PC-9 (cell line): ENCODE results near the gene GPR35. TPM values are rescaled to one million over a fixed set of nuclear protein-coding genes. Genes with fewer than 3 reads are reported as not detected.

Experiments
- BruUV-seq: library from RNA; stranded (reverse); fragments of 400-500 nt; replicated peaks from 2 replicates; lab custom pipeline; 2021; lab: Mats Ljungman, UMichigan
- CTCF ChIA-PET: fragments of 300-600 bp; sonication (Branson Sonifier 250); formaldehyde crosslinking; loops from one replicate; lab custom pipeline; 2022; ENCODE audit warnings: antibody characterized with exemption; lab: Charles Lee
- POLR2A ChIA-PET: fragments of 300-600 bp; sonication (Branson Sonifier 250); formaldehyde crosslinking; loops from one replicate; lab custom pipeline; 2022; ENCODE audit warnings: antibody characterized with exemption; ENCODE audit not compliant: unreplicated experiment; lab: Charles Lee
- DNase-seq, 2 experiments: peaks; one replicate each; pipeline versions ENCODE4 v3.0.0 to v3.0.0-alpha.2; 2015 to 2022; ENCODE audit warnings: mixed read lengths in 1 of 2
- H2AFZ ChIP-seq: fragments of 200-600 bp; sonication (generic); 2 replicates; pipeline ENCODE4 v1.8.1; 2017; ENCODE audit warnings: antibody characterized with exemption
- H3F3A ChIP-seq: fragments of 200-600 bp; sonication (generic); 2 replicates; pipeline ENCODE4 v1.8.1; 2017; ENCODE audit warnings: antibody characterized with exemption, mild to moderate bottlenecking, low read depth; ENCODE audit not compliant: insufficient read depth
- H3K27ac ChIP-seq: fragments of 200-600 bp; sonication (generic); 2 replicates; pipeline ENCODE4 v1.6.1; 2016; ENCODE audit warnings: mixed run types
- H3K27me3 ChIP-seq: fragments of 200-600 bp; sonication (generic); 2 replicates; pipeline ENCODE4 v1.6.1; 2016; ENCODE audit warnings: low read depth, mixed run types; ENCODE audit not compliant: insufficient read depth
- H3K36me3 ChIP-seq: fragments of 200-600 bp; sonication (generic); 2 replicates; pipeline ENCODE4 v1.6.1; 2016; ENCODE audit warnings: low read depth, mixed run types
- H3K4me1 ChIP-seq: fragments of 200-600 bp; sonication (generic); replicated peaks from 2 replicates; pipeline ENCODE4 v1.6.1; 2016; ENCODE audit warnings: mixed run types; ENCODE audit not compliant: insufficient read depth
- H3K4me2 ChIP-seq: fragments of 200-600 bp; sonication (generic); 2 replicates; pipeline ENCODE4 v1.6.1; 2017; ENCODE audit warnings: mixed run types
- H3K4me3 ChIP-seq: fragments of 200-600 bp; sonication (generic); 2 replicates; pipeline ENCODE4 v1.6.1; 2016; ENCODE audit warnings: mixed run types
- H3K79me2 ChIP-seq: fragments of 200-600 bp; sonication (generic); 2 replicates; pipeline ENCODE4 v1.6.1; 2017; ENCODE audit warnings: low read depth, mixed run types
- H3K9me2 ChIP-seq: fragments of 200-600 bp; sonication (generic); 2 replicates; pipeline ENCODE4 v1.8.1; 2017; ENCODE audit warnings: mild to moderate bottlenecking; ENCODE audit not compliant: insufficient read depth
- H3K9me3 ChIP-seq: fragments of 200-600 bp; sonication (generic); 2 replicates; pipeline ENCODE4 v1.8.1; 2016; ENCODE audit warnings: low read depth; ENCODE audit not compliant: insufficient read depth
- H4K20me1 ChIP-seq: fragments of 200-600 bp; sonication (generic); 2 replicates; pipeline ENCODE4 v1.8.1; 2017; ENCODE audit not compliant: insufficient read depth
- EZH2 ChIP-seq: fragments of 200-600 bp; sonication (generic); IDR thresholded peaks from 2 replicates; pipeline ENCODE4 v1.8.0; 2017; ENCODE audit warnings: antibody characterized with exemption, low read depth
- intact Hi-C: fragments of 100-400 bp; cut with micrococcal nuclease; formaldehyde crosslinking; loops from one replicate; pipeline ENCODE4 v1.10.0; 2022; ENCODE audit not compliant: unreplicated experiment
- total RNA-seq: library from RNA; stranded (reverse); gene quantifications from 2 replicates; pipeline ENCODE4 v1.2.3, GENCODE V29; 2021
- TF ChIP-seq, protein P1 (sequence below): fragments of 200-600 bp; sonication (generic); conservative IDR thresholded peaks from 2 replicates; pipeline ENCODE4 v1.6.1; 2017; ENCODE audit warnings: mixed run types, antibody characterized with exemption, mild to moderate bottlenecking, moderate library complexity

Gene GPR35
- total RNA-seq, 1 experiment from 2014 or later, result 1.1 TPM

DNA sequence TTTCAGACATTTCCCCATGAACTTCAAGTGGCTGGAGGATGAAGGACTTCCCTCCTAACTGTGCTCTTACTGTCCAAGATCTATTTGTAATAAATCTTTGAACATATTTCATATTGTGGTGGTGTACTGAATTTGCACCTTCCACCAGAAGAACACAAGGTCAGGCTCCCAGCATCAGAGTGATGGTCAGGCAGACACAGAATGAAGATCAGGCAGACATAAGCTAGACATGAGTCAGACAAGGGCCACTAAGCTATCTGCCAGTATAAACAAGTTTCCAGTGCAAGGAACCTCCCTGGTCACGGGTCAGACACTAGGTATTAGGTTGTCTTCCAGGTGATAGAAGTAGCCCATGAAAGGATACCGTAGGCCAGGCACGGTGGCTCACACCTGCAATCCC, 37.4 kb downstream of the GPR35 start:
- DNase-seq, result no peak
- POLR2A ChIA-PET, result no interaction called here
- TF ChIP-seq, protein P1, sequence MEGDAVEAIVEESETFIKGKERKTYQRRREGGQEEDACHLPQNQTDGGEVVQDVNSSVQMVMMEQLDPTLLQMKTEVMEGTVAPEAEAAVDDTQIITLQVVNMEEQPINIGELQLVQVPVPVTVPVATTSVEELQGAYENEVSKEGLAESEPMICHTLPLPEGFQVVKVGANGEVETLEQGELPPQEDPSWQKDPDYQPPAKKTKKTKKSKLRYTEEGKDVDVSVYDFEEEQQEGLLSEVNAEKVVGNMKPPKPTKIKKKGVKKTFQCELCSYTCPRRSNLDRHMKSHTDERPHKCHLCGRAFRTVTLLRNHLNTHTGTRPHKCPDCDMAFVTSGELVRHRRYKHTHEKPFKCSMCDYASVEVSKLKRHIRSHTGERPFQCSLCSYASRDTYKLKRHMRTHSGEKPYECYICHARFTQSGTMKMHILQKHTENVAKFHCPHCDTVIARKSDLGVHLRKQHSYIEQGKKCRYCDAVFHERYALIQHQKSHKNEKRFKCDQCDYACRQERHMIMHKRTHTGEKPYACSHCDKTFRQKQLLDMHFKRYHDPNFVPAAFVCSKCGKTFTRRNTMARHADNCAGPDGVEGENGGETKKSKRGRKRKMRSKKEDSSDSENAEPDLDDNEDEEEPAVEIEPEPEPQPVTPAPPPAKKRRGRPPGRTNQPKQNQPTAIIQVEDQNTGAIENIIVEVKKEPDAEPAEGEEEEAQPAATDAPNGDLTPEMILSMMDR, result no peak
- no peak for TF ChIP-seq EZH2
- H3K27ac ChIP-seq, result no peak overlapping the region
- no peaks in the 10 kb centered on the region for H3K36me3 ChIP-seq
- H3K79me2 ChIP-seq, result no peaks in the 10 kb centered on the region
- no peak overlapping the region for H3K4me2 ChIP-seq
- H3K9me3 ChIP-seq, result no peaks in the 10 kb centered on the region; the same call in 1 of the 2 replicates
- no peaks in the 10 kb centered on the region for H4K20me1 ChIP-seq
- CTCF ChIA-PET, result no interaction called here
- H3K27me3 ChIP-seq, result peaks cover 94% of the 10 kb centered on the region
- H3K4me3 ChIP-seq, result no peak overlapping the region
- H3F3A ChIP-seq, result no peaks in the 10 kb centered on the region
- H3K9me2 ChIP-seq, result no peaks in the 10 kb centered on the region
- H3K4me1 ChIP-seq, result no peaks in the 10 kb centered on the region
- no peak overlapping the region for H2AFZ ChIP-seq
- no TSS peak for BruUV-seq
- intact Hi-C loops, result no loop called here

DNA sequence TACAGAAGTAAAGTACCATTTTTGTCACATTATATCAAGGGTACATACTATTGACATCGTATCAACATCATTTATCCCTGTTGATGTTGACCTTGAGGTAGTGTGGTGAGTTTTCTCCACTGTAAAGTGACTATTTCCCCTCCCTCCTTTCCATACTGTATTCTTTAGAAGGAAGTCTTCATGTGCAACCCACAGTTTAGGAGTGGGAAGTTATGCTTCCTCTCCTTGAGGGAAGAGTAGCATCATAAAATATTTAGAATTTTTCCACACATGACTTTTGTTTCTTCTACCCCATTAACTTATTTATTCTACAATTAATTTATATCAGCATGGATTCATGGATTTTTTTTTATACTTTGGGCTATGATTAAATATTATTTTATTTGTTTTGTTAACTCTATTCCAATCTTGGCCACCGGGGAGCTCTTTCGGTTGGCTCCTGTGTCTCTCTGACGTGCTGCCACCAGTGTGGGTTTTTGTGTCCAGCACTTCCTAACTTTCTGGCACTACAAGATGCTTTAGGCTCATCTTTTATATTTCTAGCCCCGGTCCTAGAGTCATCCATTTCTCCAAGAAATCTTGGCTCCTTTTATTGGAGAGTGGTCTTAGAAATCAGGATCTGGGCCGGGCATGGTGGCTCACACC, 38.4 kb downstream of the GPR35 start:
- H3K36me3 ChIP-seq, result no peaks in the 10 kb centered on the region
- no peak for DNase-seq
- BruUV-seq, result no TSS peak
- no peaks in the 10 kb centered on the region for H3K9me2 ChIP-seq
- H3F3A ChIP-seq, result no peaks in the 10 kb centered on the region
- POLR2A ChIA-PET, result interaction anchor here (0.5 kb wide), 1 partner anchor 177 kb away, joined by 4 read pairs; no protein-coding TSS in a partner anchor
- CTCF ChIA-PET, result no interaction called here
- H2AFZ ChIP-seq, result no peak overlapping the region
- no peaks in the 10 kb centered on the region for H3K79me2 ChIP-seq
- TF ChIP-seq, protein P1, result no peak
- no peak for TF ChIP-seq EZH2
- no peak overlapping the region for H3K27ac ChIP-seq
- no peak overlapping the region for H3K4me3 ChIP-seq
- no peak overlapping the region for H3K4me2 ChIP-seq
- no peaks in the 10 kb centered on the region; the same call in 1 of the 2 replicates for H3K9me3 ChIP-seq
- peaks cover 94% of the 10 kb centered on the region for H3K27me3 ChIP-seq
- H3K4me1 ChIP-seq, result no peaks in the 10 kb centered on the region
- no peaks in the 10 kb centered on the region for H4K20me1 ChIP-seq
- intact Hi-C loops, result no loop called here

DNA sequence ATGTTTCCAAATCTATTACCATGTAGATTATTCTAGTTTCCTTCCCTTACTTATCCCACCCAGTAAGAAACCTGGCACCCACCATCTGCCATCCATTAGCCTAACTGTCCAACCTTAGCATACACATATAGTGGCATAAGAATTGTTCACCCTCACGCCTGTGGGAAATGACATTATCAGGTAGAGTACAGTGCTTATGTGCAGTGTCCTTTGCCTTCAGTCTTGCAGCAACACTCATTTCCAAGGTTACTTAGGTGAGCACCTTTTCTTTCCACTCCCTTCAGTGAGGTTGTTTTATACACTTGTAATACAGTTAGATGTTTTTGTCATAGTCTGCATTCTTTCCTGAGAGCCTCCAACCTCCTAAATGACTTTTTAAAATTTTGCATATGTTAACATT, 39.3 kb downstream of the GPR35 start:
- BruUV-seq, result no TSS peak
- Histone ChIP-seq H3F3A (no peaks in the 10 kb centered on the region), H3K9me3 (no peaks in the 10 kb centered on the region), H3K36me3 (no peaks in the 10 kb centered on the region), H3K27me3 (peaks cover 94% of the 10 kb centered on the region), H3K27ac (no peak overlapping the region), H3K79me2 (no peaks in the 10 kb centered on the region), H3K4me2 (no peak overlapping the region), H2AFZ (no peak overlapping the region), H4K20me1 (no peaks in the 10 kb centered on the region), H3K4me1 (no peaks in the 10 kb centered on the region), H3K9me2 (no peaks in the 10 kb centered on the region), H3K4me3 (no peak overlapping the region)
- intact Hi-C loops, result no loop called here
- TF ChIP-seq, protein P1, result no peak
- TF ChIP-seq EZH2, result no peak
- no peak for DNase-seq
- ChIA-PET CTCF (no interaction called here), POLR2A (no interaction called here)
